HL-60 (cell line): Measurements from ENCODE around the gene PAK4.

ENCODE experiments used
- DNase-seq, 2 experiments: peaks; one replicate each; pipeline ENCODE4 v3.0.0-alpha.2; 2010 to 2020; ENCODE audit warnings: low read depth in 1 of 2, low spot score in 1 of 2
- H3K27ac ChIP-seq: fragments of 250-450 bp; sonication (Bioruptor Pico); replicated peaks from 2 replicates; pipeline ENCODE4 v1.5.1; 2020; ENCODE audit warnings: mild to moderate bottlenecking, moderate library complexity
- H3K27me3 ChIP-seq: fragments of 250-450 bp; sonication (Bioruptor Pico); 2 replicates; pipeline ENCODE4 v1.5.1; 2021; ENCODE audit warnings: mild to moderate bottlenecking, moderate library complexity; ENCODE audit not compliant: insufficient read depth, poor library complexity, severe bottlenecking
- H3K4me3 ChIP-seq: replicated peaks from 2 replicates; pipeline ENCODE4 v1.5.1; 2011; ENCODE audit warnings: mild to moderate bottlenecking, control low read depth, low read length; ENCODE audit not compliant: insufficient read depth
- CTCF ChIP-seq: IDR thresholded peaks from one replicate; pipeline ENCODE4 v1.5.1; 2011; ENCODE audit warnings: low read length, control low read depth, inconsistent platforms; ENCODE audit not compliant: insufficient read depth
- GABPA ChIP-seq: IDR thresholded peaks from 2 replicates; pipeline ENCODE4 v1.6.1; 2012; ENCODE audit warnings: low read depth
- POLR2AphosphoS5 ChIP-seq: IDR thresholded peaks from 2 replicates; pipeline ENCODE4 v1.6.1; 2012; ENCODE audit warnings: low read depth
- REST ChIP-seq: IDR thresholded peaks from 2 replicates; pipeline ENCODE4 v1.6.1; 2012; ENCODE audit warnings: low read depth; ENCODE audit not compliant: insufficient replicate concordance
- SPI1 ChIP-seq: IDR thresholded peaks from 2 replicates; pipeline ENCODE4 v1.6.1; 2012; ENCODE audit warnings: low read depth, mild to moderate bottlenecking, borderline replicate concordance

PAK4 gene

GRCh38 chr19:39080431-39080830 lies 45.2 kb upstream of the PAK4 start:
- Histone ChIP-seq H3K4me3 (no peak overlapping the region), H3K27me3 (peaks cover 27% of the 10 kb centered on the region), H3K27ac (no peak overlapping the region)
- TF ChIP-seq SPI1 (no peak), REST (no peak), POLR2AphosphoS5 (no peak), CTCF (no peak), GABPA (no peak)
- no peak for DNase-seq

- Histone ChIP-seq H3K4me3 (no peak overlapping the region), H3K27me3 (peaks cover 34% of the 10 kb centered on the region), H3K27ac (no peak overlapping the region)
- no peak for DNase-seq
- no peak for TF ChIP-seq SPI1
- no peak for TF ChIP-seq CTCF
- TF ChIP-seq GABPA: no peak
- no peak for TF ChIP-seq REST
- no peak for TF ChIP-seq POLR2AphosphoS5
Measured at GRCh38 chr19:39082167-39082566, 43.4 kb upstream of the PAK4 start.

- H3K4me3 ChIP-seq: no peak overlapping the region
- no peak for DNase-seq
- peaks cover 34% of the 10 kb centered on the region for H3K27me3 ChIP-seq
- TF ChIP-seq GABPA: no peak
- no peak for TF ChIP-seq REST
- TF ChIP-seq POLR2AphosphoS5: no peak
- TF ChIP-seq SPI1: no peak
- TF ChIP-seq CTCF: no peak
- H3K27ac ChIP-seq: no peak overlapping the region
Measured at GRCh38 chr19:39082745-39083598, 42.6 kb upstream of the PAK4 start.
